ENCODE results near the gene LTBP2.

The LTBP2 gene

GRCh38 chr14:74592476-74593201 lies 19.4 kb downstream of the LTBP2 start:
- DNase-seq: peak in 3 of 56 donors; percentile 9 to 17 (median 11)

DNA sequence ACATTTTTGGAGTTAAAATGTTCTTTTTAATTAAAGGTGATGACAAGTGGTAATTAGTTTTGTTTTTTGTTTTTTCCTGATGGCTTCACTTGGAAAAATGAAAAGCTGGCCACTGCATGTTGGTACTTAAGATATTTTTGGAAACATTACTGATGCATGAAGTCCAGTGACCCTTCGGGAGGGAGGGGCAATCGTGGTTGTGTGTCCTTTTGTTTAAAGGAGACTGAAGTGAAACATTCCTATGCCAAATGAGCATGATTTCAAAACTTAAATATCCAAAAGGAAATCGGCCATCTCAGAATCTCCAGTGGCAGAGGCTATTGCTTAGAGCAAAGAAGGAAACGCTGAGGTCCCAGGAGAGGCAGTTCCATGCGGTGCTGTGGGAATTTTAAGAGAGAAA lies 20.1 kb downstream of the LTBP2 start:
- DNase-seq: no peak

- no peak for DNase-seq
Measured at GRCh38 chr14:74591394-74591793, 20.6 kb downstream of the LTBP2 start.

DNA sequence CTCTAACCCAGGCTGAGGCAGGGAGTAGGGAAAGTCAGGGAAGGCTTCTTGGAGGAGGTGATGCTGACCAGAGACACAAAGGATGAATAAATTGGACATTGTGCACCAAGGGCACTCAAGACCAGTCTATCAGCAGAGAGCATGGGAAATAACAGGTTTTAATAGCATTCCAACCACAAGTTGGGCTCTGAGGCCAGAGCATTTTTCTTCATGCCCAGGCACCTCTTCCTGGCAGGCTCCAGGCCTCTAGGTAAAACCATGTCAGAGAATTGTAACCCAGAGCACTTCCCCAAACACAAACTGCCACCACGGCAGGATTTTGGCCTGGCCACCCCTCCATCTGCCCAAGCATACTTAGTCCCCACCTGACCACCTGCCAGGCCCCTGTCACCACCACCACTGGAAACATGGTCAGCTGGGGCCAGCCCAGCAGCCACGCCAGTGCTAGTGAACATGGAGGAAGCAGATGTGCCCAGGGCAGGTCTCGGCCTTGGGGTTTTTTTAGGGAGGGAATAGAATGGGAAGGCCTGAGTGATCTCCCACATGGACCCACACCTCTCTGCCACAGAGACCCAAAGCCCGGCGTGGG lies 22.7 kb downstream of the LTBP2 start:
- no peak for DNase-seq

DNA sequence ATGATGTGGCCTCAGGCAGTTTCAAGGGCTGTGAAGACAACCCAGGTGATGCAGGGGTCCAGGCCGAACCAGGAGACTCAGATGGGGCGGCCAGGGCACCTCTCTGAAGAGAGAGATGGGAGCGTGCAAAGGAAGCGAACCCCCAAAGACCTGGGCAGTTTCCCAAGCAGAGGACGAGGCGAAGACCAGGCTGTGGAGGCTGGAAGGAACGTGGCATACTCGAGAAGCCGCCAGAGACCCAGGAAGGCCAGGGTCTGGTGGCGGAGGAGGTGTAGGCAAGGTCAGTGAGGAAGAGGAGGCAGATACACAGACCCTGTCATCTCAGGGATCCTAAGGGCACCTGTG lies 24.7 kb downstream of the LTBP2 start:
- no peak for DNase-seq

GRCh38 chr14:74586681-74587362 lies 25.2 kb downstream of the LTBP2 start:
- no peak for DNase-seq

DNA sequence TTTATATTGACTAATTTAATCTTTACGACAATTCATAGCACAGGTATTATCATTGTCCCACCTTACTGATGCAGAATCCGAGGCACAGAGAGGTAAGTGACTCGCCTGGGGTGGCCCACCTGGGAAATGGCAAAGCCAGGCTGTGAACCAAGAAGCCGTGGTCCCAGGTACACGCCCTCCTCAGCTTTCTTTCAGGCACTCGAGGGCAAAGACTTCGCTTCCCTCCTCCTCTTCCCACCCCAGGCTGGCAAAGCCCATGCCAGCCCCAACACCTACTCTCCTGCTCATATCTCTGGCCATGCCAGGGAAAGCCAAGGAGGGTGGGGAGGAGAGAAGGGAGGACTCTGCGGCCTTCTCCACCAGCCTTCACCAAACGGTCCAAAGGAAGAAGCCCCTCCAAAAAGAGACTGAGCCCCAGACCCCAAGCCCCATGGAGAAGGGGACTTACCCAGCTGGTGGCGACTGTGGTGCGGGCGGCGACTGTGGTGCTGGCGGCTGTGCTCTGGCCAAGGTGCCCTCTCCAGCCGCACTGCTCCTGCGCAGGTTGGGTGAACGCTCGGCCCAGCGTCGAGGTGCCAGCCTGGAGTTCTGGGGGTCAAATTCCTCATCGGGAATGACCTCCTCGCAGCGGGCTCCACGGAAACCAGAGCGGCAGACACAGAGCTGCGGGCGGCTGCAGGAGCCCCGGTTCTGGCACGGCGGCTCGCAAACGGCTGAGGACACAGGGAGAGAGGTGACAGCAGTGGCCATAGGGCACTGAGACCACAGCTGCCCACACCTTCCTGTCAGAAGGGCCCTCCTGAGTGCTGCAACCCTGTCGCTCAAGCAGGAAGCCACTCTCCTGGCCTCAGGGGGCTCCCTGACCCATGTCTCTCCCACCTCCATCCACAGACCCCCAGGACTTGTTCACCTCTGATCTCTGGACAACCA lies 26.4 kb downstream of the LTBP2 start:
- DNase-seq: no peak

DNA sequence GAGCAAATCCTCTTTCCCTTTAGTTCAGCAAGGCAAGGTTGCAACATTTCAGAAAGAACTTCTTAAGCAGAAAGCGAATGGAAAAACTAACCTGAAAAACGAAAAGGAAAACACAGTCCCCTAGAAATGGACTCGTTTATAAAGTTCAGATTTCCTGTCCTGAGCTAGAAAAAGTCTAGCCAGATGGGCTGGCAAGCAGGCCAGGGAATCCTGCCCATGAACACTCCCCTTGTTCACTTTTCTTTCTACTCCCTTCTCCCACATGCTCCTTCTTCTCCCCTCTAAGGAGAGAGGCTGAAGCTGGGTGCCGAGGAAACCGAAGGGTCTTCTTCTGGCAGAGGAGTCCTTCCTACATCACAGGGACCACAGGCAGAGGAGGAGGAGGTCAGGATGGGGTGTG lies 27.1 kb downstream of the LTBP2 start:
- no peak for DNase-seq

DNA sequence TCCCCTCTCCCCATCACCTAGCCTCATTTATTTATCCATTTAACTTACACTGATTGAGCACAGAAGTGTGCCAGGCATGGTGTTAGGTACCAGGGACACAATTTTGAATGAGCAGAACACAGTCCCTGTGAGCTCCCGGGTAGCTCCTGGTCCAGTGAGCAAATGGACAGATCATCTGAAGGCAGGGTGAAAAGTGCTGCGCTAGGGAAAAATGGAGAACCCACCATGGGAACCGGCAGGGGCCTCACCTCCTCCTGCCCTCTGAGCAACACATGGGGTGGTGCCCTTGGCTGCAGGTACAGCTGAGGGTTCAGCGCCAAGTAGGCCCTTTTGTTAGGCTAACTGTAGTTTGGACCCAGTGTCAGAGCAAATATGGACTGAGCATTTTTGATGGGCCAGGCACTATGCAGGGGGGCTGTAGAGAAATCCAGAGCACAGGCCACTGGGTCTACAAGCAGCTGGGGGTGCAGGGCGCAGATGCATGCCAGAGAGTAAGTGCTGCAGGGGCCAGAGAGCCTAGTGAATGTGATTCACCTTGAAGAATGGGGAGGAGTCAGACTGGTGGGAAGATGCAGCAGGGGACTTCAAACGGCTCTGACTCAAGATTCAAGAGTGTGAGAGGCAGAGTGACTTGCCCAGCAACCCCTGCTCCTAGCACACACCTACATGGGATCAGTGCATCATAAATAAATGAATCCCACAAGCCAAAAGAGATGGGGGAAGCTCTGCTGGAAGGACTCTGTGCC lies 28.2 kb downstream of the LTBP2 start:
- no peak for DNase-seq

GRCh38 chr14:74582910-74583581 lies 29.0 kb downstream of the LTBP2 start:
- DNase-seq: no peak

GRCh38 chr14:74580275-74580672 lies 31.8 kb downstream of the LTBP2 start:
- no peak for DNase-seq

DNA sequence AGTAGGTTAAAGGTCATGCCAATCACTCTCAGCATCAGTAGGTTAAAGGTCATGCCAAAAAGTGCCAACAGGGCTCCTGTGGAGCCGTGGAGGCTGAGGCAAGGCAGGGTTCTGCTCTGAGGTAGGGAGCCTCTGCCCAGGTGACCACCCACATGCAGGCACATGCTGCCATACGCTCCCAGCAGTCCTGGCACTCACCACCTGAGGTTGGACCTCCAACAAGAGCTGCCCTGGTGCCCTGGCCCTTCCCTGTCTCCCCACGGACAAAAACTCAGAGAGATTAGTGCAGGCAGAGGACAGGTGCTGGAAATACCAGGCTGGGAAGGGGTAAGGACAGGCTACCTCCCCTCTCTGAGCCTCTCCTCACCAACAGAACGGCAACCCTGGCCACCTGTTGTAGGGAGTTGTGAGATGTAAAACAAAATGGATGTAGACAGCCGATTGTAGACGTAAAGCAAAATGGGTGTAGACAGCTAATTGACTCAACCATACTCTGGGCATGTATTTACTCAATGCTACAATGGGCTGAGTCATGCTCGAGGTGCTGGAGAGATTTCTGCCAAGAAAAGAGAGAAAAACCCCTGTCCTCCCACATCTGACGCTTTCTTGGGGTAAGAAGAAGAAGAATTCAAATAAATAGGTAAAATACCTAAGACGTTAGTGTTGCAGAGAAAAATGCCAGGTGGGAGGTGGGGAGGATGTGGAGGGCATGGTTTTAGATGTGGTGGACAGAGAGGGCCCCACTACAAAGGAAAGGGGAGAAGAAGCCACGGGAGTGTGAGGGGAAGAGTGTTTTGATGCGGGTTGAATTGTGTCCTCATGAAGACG lies 32.4 kb downstream of the LTBP2 start:
- DNase-seq: peak in 1 of 56 donors; percentile 9

DNA sequence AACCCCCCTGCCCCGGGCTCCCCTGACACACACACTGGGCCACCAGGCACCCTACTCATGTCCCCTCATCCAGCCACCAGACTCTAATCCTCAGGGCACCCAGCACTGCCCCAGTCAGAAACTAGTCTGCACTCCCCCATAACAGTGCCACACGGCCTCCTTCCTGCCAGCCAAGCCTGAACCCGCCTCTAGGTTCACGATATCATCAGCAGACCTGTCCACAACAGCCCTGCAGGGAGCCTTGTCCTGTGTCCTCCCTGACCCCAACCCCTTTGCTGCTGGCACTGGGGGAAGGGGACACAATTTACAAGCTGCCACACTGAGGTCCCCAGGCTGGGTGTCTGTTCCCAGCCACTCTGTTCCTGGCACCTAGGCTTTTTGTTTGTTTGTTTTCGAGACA lies 33.6 kb downstream of the LTBP2 start:
- no peak for DNase-seq

DNA sequence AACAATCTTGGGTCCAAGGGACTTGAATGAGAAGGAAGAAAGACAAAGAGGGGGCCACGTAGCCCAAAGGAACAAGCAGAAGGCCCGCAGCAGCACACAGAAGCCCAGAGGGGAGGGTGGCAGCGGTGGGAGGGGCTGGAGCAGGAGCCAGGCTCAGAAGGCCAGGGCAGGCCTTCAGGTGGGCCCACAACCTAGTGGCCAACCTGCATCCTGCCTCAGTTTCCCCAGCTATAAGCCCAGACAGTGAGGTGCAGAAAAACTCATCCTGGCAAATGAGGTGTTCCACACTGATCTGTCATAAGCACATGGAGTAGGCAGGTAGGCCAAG lies 34.1 kb downstream of the LTBP2 start:
- no peak for DNase-seq

DNA sequence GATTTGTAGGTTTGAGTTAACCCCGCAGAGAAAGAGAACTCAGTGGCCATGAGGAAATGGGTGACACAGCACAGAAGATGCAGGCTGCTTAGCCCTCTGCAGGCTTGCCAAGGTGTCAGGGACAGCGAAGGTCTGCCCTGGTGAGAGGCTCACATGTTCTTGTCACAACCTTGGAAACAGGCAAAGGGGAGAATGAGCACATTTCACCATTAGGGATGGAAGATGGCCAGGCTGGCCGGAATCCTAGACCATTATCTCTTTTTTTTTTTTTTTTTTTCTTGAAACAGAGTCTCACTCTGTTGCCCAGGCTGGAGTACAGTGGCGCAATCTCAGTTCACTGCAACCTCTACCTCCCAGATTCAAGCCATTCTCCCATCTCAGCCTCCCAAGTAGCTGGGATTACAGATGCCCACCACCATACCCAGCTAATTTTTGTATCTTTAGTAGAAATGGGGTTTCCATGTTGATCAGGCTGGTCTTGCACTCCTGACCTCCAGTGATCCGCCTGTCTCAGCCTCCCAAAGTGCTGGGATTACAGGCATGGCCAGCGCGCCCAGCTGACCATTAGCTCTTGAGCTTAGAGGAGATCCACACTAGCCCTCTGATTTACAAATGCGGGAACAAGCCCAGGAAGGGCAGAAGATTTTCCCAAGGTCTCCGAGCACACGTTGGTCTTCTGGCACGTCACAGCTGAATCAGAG lies 34.6 kb downstream of the LTBP2 start:
- DNase-seq: no peak

- DNase-seq: no peak
Measured at GRCh38 chr14:74575936-74576335, 36.1 kb downstream of the LTBP2 start.

DNA sequence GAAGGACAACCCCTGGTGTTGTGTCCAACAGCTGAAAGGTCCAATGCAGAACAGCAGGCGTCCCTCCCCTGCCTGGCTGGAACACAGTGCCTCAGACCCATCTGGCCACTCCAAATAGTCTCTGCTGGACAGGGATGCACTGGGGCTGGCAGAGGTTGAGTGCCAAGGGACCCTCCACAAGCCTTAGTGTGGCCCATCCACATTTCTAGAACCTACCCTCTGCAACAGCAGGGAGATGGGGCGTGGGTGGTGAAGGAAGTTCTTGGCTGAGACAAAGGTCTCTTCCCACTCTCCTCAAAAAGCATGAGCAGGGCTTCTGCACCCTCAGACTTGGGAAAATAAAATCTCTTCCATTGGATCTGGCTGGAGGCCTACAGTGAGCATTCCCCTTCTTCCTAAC lies 36.5 kb downstream of the LTBP2 start:
- no peak for DNase-seq

GRCh38 chr14:74574706-74575105 lies 37.3 kb downstream of the LTBP2 start:
- no peak for DNase-seq

- no peak for DNase-seq
Measured at GRCh38 chr14:74574090-74574433, 38.0 kb downstream of the LTBP2 start.

Measured in amygdala (tissue), 56 donors.